ENCODE measurements around the gene ASTN2.

The ASTN2 gene

GRCh38 chr9:116789081-116789480, 625.8 kb downstream of the ASTN2 start:
- no peak for DNase-seq

GRCh38 chr9:116786737-116787136, 628.1 kb downstream of the ASTN2 start:
- DNase-seq = no peak

DNA sequence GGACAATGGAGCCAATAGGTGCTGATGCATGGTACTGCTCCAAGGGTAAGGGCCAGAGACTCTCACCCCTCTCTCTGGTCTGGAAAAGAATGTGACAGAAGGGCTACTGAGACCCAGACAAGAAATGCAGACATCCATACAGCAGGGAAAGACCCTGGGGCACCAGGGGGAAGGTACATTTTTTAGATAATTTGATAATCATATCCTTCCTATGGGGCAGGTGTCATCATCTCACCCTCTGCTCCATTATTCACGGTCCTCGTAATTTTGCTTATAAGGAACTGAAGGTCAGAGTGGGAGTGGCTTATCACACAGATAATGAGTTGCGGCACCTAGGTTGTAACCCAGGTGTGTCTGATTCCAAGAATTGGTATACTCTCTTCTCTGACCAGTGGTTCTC, 637.7 kb downstream of the ASTN2 start:
- DNase-seq = no peak

- DNase-seq = no peak
Measured at GRCh38 chr9:116774421-116775180, 640.3 kb downstream of the ASTN2 start.

DNA sequence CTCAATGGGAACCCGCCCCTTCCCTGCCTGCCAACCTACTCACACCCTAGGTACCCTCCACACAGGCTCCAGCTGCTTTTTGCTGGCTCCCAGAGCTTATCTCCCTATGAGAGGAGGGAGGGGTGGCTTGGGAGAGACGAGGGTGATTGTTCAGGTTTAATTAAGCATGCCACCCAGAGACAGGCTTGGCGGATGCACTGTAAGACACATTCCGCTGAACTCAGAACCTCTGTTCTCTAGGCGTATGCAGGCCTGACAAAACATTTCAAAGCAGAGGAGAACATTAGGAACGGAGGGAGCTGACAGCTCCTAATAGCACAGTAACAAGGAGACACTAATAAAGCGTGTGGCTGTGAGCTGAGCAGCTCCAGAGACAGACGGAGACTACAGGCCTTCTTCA, 647.6 kb downstream of the ASTN2 start:
- no peak for DNase-seq

DNA sequence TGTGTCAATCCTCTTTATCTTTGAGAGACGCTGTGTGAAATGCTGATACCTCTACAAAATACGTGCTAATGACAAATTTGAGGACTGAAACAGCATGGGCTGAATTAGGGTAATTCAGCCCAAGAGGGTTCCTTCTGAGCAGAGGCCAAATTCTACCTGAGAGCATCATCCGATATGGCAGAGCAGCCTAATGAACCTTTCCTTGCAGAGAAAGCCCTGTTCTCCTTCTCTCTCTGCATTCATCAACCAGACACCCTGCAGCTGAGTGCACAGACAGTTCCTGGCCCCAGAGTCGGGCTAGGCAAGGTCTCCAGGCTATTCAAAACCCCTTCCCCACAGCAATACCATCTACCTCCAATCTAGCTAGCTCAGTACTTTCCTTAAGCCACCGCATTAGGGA, 649.8 kb downstream of the ASTN2 start:
- no peak for DNase-seq

GRCh38 chr9:116763770-116764169, 651.1 kb downstream of the ASTN2 start:
- DNase-seq = no peak

DNA sequence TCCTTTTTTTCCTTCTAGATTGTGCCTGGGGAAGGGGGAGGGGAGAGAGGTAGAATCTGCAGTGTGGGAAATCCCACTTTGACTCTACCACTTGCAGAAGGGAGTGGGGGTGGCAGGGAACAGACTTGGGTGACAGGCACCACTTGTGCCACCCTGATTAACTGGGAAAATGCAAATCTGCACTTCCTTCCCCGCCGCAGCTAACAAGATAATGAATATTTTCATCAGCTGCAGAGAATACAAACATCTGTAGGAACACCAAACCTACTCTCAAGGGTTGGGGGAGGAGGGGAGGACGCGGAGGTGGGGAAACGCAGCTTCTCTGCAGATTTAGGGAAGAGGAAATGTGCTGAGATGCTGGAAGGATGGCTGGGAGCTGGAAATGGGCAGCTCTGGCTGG, 654.2 kb downstream of the ASTN2 start:
- no peak for DNase-seq

- no peak for DNase-seq
Measured at GRCh38 chr9:116757030-116757429, 657.8 kb downstream of the ASTN2 start.

DNA sequence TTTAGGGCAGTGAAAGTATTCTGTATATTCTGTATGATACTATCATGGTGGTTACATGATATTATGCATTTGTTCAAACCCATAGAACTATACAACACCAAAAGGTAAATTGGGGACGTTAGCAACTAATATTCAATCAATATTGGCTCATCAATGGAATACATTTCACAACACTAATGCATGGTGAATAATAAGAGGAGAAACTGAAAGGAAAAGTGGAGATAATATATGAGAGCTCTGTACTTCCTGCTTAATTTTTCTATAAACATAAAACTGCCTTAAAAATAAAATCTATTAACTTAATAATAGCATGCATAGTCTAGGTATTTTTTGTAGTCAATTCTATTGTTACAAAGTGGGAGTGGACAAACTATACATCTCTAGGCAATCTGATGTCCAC, 661.5 kb downstream of the ASTN2 start:
- no peak for DNase-seq

DNA sequence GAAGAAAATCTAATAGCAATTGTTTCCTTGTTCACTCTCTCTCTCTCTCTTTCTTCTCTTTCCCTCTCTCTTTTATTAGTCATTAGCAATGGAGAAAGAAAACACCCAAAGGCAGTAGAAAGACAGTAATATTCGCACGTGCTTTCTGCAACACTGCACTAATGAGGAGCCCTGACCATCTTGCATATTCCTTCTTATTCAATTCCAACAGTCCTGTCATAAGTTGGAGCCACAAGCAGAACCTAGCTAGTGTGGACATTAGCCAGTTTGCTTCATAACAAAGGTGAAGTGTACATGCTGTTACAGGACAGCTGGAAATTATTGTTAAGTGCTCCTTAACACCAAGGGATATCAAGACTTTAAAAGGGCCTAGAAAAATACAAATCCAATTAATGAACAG, 664.3 kb downstream of the ASTN2 start:
- DNase-seq = no peak

GRCh38 chr9:116749772-116750171, 665.1 kb downstream of the ASTN2 start:
- DNase-seq = no peak

GRCh38 chr9:116749176-116749575, 665.7 kb downstream of the ASTN2 start:
- DNase-seq = no peak

DNA sequence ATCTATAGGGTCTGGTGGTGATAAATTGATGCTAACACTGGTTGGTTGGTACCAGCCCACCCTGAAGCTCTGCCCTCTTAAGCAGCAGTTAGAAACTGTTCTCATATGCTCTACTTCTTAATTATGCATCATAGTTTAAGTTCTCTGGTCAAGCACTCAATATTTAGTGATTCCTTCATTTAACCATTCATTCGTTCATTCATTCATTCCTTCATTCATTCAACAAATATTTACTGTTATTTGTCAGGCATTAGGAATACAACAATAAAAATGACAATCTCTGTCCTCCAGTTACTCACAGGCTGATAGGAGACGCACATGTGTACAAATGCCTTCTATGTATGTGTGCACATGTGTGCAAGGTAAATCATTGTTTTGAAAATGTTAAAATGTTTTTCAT, 673.1 kb downstream of the ASTN2 start:
- DNase-seq = no peak

DNA sequence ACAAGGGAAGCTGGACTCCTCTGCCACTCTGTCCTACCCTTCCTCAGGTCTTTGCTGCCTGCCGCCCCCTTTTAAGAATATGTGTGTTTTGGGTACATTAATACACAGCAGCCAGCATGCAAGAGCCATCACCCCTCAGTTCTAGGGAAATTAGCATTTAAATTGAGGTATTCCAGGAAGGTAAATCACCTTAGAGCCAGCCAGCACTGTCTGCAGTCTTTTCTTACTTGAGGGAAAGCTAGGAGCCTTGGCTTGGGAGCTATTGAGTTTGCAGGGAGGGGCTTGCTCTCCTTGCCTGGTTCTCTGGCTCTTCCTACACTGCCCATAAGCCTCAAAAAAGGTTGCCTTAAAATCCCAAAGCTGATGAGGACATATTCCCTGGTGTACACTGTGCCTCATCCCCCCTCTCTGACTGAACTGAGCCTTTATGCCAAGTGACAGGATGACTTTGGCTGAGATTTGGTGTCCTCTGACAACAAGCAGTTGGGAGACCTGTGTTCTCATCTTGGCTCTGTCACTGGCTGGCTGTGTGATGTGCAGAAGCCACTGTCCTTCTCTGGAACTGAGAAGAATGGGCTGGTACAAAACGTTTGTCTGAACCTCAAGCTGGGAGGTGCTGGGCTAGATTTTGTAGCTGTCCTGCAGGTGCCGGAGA, 673.6 kb downstream of the ASTN2 start:
- DNase-seq = no peak

GRCh38 chr9:116737152-116737546, 677.7 kb downstream of the ASTN2 start:
- peak; percentile 55 to 78 for DNase-seq

- no peak for DNase-seq
Measured at GRCh38 chr9:116736399-116737151, 678.3 kb downstream of the ASTN2 start.

GRCh38 chr9:116733010-116733641, 681.7 kb downstream of the ASTN2 start:
- no peak for DNase-seq

DNA sequence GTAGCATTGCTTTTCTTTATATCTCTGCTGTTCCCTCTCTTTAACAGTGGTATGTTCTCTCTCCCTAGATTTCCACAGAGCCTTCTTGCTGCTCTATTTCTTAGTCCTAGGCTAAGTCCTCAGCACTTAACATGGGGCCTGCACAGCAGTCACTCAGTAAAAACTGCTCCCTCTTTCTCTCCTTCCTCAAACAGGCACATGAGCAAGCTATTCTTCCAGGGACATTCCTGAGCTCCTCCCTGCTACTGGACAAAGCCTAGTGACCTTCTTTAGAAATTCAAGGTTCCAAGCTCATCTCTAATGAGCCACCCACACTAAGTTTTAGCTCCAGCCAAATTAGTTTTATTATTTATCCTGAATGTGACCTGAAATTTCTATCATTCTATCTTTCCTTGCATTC, 688.3 kb downstream of the ASTN2 start:
- no peak for DNase-seq

- no peak for DNase-seq
Measured at GRCh38 chr9:116724123-116724522, 690.7 kb downstream of the ASTN2 start.

DNA sequence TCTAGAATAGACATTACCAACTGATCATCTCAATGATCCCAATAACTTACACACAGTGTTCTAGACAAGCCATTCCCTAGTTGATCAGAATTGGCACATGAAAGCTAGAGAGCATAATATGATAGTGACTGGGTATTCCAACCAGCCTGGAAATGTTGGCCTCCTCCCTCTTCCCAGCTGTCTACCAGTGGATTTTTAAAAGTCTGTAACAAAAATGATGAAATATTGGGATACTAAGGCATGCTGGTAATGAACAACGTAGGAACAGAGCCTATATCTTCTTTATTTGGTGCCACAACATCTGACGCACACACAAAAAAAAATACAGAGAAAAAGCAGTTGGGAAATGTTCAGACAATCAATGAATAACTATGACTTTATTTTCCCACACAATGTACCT, 692.9 kb downstream of the ASTN2 start:
- no peak for DNase-seq

GRCh38 chr9:116721411-116721810, 693.4 kb downstream of the ASTN2 start:
- DNase-seq = no peak

DNA sequence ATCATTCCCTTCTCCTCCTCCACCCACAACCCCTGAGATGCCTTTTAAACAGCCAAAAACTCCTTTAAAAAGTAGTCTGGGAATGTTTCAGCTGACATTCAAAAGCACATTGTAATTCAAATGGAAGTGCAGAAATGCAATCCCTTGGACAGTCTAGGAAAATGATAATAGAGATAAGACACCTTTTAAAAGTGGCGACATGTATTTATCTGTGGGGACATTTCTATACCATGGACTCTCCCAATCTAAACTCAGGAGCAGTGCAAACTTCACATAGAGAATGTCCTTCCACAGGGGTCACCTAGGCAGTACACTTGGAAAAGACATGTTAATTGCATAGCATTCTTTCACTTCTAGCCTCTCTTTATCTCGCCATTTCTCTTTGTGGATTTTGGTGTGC, 694.7 kb downstream of the ASTN2 start:
- no peak for DNase-seq

DNA sequence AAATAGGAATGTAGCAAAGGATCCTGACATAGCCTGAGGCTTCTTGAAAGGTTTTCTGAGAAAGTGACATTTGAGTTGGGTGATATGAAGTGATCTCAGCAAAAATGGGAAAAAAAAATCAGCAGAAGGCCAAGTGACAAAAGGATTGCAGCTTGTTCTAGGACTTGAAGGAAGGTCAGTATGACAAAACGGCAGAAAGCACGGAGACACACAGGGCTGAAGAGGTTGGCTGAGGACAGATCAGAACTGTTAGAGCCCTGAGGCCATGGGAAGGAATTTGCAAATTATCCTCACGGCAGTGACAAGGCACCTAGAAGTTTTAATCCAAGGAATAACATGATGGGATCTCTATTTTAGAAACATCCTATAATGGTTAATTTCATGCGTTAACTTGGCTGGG, 696.7 kb downstream of the ASTN2 start:
- DNase-seq = no peak

Data from stimulated activated CD4-positive, alpha-beta T cell treated with anti-CD3 and anti-CD28 coated beads, Interleukin-2, amount 100 ng/mL, for 24 hours (primary cell).